ENCODE data around the gene SPATS2L. TPM values are rescaled to one million over a fixed set of nuclear protein-coding genes. Genes with fewer than 3 reads are reported as not detected.

SPATS2L gene
- total RNA-seq, 4 donors from 2014 or later: 68.1 to 115 (median 94.9) TPM

DNA sequence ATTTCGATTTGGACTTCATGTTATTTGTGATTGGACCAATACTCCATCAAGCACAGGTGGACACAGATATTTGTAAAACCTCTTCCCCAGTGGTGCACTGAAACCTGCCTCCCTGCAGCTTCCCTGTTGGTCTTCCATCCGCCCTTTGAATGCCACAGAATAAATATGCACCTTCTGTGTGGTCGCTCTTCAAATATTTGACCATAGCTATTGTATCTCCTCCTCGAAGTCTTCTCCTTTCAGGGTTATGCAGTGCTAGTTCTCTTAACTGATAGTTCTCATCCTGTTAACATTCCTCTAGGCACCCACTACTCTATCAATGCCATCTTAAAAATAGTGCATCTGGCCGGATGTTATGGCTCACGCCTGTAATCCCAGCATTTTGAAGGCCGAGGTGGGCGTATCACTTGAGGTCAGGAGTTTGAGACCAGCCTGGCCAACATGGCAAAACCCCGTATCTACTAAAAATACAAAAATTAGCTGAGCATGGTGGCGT lies 12.5 kb downstream of the SPATS2L start:
- ATAC-seq (ENCODE audit: low FRiP score) (no peak), DNase-seq (ENCODE audit: low spot score) (no peak)
- no peak for TF ChIP-seq CTCF (IDR thresholded peaks at IDR 0.05)

DNA sequence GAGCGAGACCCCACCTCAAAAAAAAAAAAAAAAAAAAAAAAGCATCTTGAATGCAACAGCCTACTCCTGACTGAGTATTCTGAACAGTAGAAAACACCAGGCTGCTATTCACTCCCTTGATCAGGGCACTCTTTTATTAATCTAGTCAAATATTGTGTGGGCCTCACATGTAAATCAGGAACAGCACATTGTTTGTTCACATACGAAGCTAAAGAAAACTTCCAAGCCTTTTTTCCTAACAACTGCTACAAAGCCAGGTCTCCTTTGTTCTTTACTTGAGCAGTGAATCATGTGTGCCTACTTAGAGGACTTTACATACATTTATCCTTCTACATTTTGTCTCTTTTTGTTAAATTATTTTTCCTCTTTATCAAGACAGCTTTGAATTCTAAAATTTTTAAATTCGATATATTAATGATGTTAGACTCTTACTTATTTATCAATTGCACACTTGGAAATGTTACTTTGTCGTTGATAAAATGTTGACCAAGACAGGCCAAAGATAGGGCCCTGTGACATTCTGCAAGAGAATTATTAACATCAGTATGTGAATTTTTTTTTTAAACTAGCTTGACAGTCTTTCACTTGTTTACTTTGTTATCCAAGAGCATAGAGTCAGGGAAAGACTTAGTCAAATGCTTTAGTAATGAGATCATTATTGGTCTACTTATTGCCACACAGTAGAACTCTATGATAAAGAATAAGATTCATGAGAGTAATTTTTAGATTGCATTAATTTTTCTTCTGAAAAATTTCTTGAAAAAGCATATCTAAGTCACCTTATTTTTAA lies 13.2 kb downstream of the SPATS2L start:
- DNase-seq (ENCODE audit: low spot score) (no peak), ATAC-seq (ENCODE audit: low FRiP score) (peak; percentile 63)
- TF ChIP-seq CTCF (IDR thresholded peaks at IDR 0.05): no peak

DNA sequence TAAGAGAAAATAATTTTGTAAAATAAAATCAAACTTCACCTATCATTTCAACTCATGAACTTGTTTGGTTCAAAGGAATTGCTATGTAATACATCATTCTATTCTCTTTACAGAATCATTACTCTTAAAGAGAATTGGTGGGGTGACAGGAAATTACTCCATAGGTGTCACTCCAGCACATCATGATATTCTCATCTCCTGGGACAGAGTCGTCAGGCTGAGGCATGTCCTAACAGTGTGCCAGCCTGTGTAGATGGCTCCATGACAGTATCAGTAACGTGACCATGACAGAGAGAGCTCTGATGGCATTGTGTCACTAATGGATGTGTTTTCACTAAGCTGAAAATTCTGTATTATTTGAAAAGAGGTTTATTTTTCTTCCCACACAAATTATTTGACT lies 13.9 kb downstream of the SPATS2L start:
- DNase-seq (ENCODE audit: low spot score) (no peak), ATAC-seq (ENCODE audit: low FRiP score) (no peak)
- no peak for TF ChIP-seq CTCF (IDR thresholded peaks at IDR 0.05)

GRCh38 chr2:200320991-200321390 lies 14.5 kb downstream of the SPATS2L start:
- TF ChIP-seq CTCF (IDR thresholded peaks at IDR 0.05): no peak
- ATAC-seq (ENCODE audit: low FRiP score) (no peak), DNase-seq (ENCODE audit: low spot score) (no peak)

GRCh38 chr2:200321780-200322534 lies 15.5 kb downstream of the SPATS2L start:
- no peak for DNase-seq (ENCODE audit: low spot score)
- ATAC-seq (ENCODE audit: low FRiP score): no peak
- TF ChIP-seq CTCF (IDR thresholded peaks at IDR 0.05): no peak

DNA sequence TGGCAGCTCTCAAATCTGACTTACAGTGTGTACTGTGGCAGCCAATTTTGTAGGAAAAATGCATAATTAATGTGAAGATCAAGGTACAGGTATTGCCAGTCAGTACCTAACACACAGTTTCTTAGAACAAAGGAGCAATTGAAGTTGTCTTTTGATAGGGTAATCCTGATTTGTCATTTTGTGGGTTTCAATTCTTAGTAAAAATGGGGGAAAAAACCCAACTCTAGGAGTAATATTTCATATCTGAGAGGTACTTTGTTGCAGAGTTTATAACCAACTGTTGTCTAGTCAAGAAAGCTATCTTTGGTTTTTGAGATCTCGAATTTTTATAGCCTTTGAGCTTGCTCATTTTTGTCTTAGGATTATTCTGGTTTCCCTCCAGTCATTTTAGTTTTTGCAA lies 16.1 kb downstream of the SPATS2L start:
- DNase-seq (ENCODE audit: low spot score): no peak
- no peak for ATAC-seq (ENCODE audit: low FRiP score)
- TF ChIP-seq CTCF (IDR thresholded peaks at IDR 0.05): no peak
